Activated B cell treated with CpG ODN at 0.5 μM for 24 hours (primary cell): Measurements from ENCODE around the gene CTDSPL2. TPM values are rescaled to one million over a fixed set of nuclear protein-coding genes. Genes with fewer than 3 reads are reported as not detected.

Experiments used
- ATAC-seq: fragments of 200-7000 bp; cut with Tn5 transposase; one replicate; pipeline ENCODE4 v1.10.0; 2021; ENCODE audit warnings: low read depth, mild to moderate bottlenecking, moderate library complexity
- CTCF ChIA-PET: fragments of 350-600 bp; sonication (Branson Sonifier 250); formaldehyde crosslinking; loops from one replicate; lab custom pipeline; 2021; ENCODE audit warnings: antibody characterized with exemption; lab: Charles Lee
- POLR2A ChIA-PET: fragments of 350-600 bp; sonication (Branson Sonifier 250); formaldehyde crosslinking; loops from one replicate; lab custom pipeline; 2021; ENCODE audit warnings: antibody characterized with exemption; lab: Charles Lee
- DNase-seq: peaks from one replicate; pipeline ENCODE4 v3.0.0; 2022
- H3K27ac Mint-ChIP-seq: one replicate; pipeline ENCODE4 v1.8.0; 2020; ENCODE audit warnings: mixed read lengths
- H3K27me3 Mint-ChIP-seq: one replicate; pipeline ENCODE4 v1.8.0; 2021; ENCODE audit warnings: mixed read lengths
- H3K36me3 Mint-ChIP-seq: one replicate; pipeline ENCODE4 v1.8.0; 2021; ENCODE audit warnings: low read depth, mixed read lengths
- H3K4me1 Mint-ChIP-seq: one replicate; pipeline ENCODE4 v1.8.0; 2021; ENCODE audit warnings: mixed read lengths
- H3K4me3 Mint-ChIP-seq: one replicate; pipeline ENCODE4 v1.8.0; 2020; ENCODE audit warnings: mild to moderate bottlenecking, mixed read lengths
- H3K9me3 Mint-ChIP-seq: one replicate; pipeline ENCODE4 v1.8.0; 2020; ENCODE audit warnings: mixed read lengths
- CTCF ChIP-seq: fragments of 200-600 bp; IDR thresholded peaks from one replicate; pipeline ENCODE4 v1.8.0; 2022; ENCODE audit warnings: antibody characterized with exemption, mild to moderate bottlenecking
- intact Hi-C: fragments of 100-400 bp; cut with micrococcal nuclease; formaldehyde crosslinking; loops from one replicate; pipeline ENCODE4 v1.15.1; 2024
- total RNA-seq: library from RNA; stranded (reverse); gene quantifications from 2 replicates; pipeline ENCODE4 v1.2.3, GENCODE V29; 2022

Gene CTDSPL2
- total RNA-seq, 1 donor from 2014 or later = 46.8 TPM

DNA sequence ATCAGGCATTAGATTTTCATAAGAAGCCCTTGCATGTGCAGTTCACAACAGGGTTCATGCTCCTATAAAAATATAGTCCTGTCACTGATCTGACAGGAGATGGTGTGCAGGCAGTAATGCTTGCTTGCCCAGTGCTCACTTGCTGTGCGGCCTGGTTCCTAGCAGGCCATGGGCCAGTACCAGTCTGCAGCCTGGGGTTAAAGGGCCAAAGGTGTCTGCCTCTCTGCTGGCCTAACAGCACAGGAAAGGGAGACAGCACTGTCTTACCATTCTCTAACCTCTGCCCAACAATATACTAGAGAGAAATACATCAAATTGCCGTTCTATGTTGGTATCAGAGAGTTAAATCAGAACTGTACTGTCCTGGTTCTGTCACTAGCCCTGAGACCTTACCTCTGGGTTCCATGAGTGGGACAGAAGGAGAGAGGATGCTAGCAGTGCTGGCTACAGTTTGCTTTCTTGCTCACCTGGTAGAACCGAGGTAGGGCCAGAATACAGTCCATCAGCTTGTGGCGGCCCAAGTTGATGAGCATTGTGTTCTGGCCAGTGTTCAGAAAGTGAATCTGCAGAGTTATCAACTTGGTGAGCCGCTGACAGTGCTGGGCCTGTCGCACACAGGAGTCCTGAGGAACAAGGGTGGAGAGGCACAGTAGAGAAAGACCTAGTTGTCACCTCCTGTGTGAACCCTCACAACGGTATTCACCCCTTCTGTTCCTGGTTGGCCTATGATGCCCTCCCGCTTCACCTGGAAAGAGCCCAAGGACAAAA lies 138.1 kb downstream of the CTDSPL2 start:
- no peak for TF ChIP-seq CTCF
- Mint-ChIP-seq H3K4me1 (no peaks in the 10 kb centered on the region), H3K27me3 (no peaks in the 10 kb centered on the region), H3K9me3 (no peaks in the 10 kb centered on the region), H3K36me3 (peaks cover 84% of the 10 kb centered on the region), H3K27ac (no peak overlapping the region), H3K4me3 (no peak overlapping the region)
- DNase-seq (no peak), ATAC-seq (no peak)
- intact Hi-C loops = loop anchor here (2.0 kb wide), 1 partner anchor 15 kb away; no protein-coding TSS in a partner anchor
- POLR2A ChIA-PET = no interaction called here
- CTCF ChIA-PET = no interaction called here

DNA sequence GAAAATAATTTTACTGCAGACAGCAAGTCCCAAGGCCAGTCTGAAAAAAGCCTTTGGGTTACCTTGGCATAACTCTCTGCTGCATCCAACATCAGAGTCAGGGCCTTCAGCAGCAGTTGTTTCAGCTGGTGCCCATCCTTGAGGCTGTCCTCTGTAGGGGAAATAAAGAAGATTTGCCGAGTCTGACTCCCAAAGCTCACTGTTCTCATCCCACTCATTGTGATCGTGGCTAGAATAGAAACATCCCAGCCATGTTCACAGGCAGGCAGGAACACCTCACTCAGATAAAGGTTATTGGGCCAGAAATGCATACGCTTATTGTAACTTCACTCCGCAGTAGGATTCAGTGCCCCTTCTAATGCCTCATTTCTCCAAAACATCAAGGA lies 138.7 kb downstream of the CTDSPL2 start:
- Mint-ChIP-seq H3K9me3 (no peaks in the 10 kb centered on the region), H3K27ac (no peak overlapping the region), H3K27me3 (no peaks in the 10 kb centered on the region), H3K4me1 (no peaks in the 10 kb centered on the region), H3K4me3 (no peak overlapping the region), H3K36me3 (peaks cover 84% of the 10 kb centered on the region)
- no peak for TF ChIP-seq CTCF
- ChIA-PET POLR2A (interaction anchor here (0.8 kb wide), 1 partner anchor 11 kb away, joined by 3 read pairs; no protein-coding TSS in a partner anchor), CTCF (no interaction called here)
- DNase-seq = no peak
- no peak for ATAC-seq
- intact Hi-C loops = no loop called here

DNA sequence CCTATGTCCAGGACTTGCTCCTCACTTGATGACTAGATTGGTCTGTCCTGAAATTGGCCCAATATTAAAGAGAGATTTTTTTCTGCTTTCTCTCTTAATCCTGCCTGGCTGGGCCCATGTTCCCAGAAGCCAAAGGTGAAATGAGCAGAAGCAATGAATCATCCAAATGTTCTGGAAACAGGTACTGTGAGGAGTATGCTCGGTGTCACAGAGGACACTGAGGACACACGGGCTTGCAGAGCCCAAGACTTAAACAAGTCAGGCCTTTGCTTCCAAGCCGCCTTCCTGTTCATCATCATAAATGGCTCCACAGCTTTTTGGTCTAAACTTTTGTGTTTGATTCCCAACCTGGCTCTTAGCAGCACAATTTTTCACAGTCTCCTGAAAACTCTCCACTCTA lies 140.9 kb downstream of the CTDSPL2 start:
- intact Hi-C loops = no loop called here
- no peak for TF ChIP-seq CTCF
- H3K9me3 Mint-ChIP-seq = no peaks in the 10 kb centered on the region
- H3K36me3 Mint-ChIP-seq = peaks cover 79% of the 10 kb centered on the region
- no peak for ATAC-seq
- H3K27ac Mint-ChIP-seq = no peak overlapping the region
- H3K4me3 Mint-ChIP-seq = no peak overlapping the region
- no peak for DNase-seq
- ChIA-PET POLR2A (interaction anchor here (1.0 kb wide), 1 partner anchor 9 kb away, joined by 4 read pairs; no protein-coding TSS in a partner anchor), CTCF (interaction anchor here (1.4 to 2.4 kb wide), 2 partner anchors 10 to 15 kb away, joined by 5 to 11 read pairs; no protein-coding TSS in a partner anchor)
- H3K27me3 Mint-ChIP-seq = no peaks in the 10 kb centered on the region
- no peaks in the 10 kb centered on the region for H3K4me1 Mint-ChIP-seq

DNA sequence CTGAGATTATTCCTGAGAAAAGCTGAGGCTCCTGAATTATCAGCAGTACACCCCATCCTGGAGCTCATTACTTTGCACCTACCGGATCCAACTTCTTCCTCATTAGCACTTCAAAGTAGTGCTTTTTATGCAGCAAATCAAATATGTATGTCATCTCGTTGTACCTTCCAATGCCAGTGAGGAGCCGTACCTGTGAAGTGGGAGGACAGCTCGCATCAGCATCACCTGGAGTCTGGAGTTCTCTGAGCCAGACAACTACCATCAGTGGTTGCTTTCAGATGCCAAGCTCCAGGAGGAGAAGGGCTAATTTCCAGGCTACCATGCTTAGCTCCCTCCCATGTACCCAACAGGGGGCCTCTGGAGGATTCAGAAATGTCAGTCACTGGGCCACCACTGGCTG lies 141.9 kb downstream of the CTDSPL2 start:
- CTCF ChIA-PET = interaction anchor here (1.4 to 2.4 kb wide), 2 partner anchors 9 to 14 kb away, joined by 5 to 11 read pairs; no protein-coding TSS in a partner anchor
- POLR2A ChIA-PET = no interaction called here
- no peak for DNase-seq
- ATAC-seq = no peak
- intact Hi-C loops = no loop called here
- peaks cover 74% of the 10 kb centered on the region for H3K36me3 Mint-ChIP-seq
- no peak overlapping the region for H3K27ac Mint-ChIP-seq
- no peaks in the 10 kb centered on the region for H3K4me1 Mint-ChIP-seq
- H3K9me3 Mint-ChIP-seq = no peaks in the 10 kb centered on the region
- H3K27me3 Mint-ChIP-seq = no peaks in the 10 kb centered on the region
- H3K4me3 Mint-ChIP-seq = no peak overlapping the region
- no peak for TF ChIP-seq CTCF

- no peak for ATAC-seq
- ChIA-PET CTCF (interaction anchor here (2.4 kb wide), 1 partner anchor 8 kb away, joined by 11 read pairs; no protein-coding TSS in a partner anchor), POLR2A (interaction anchor here (0.6 kb wide), 1 partner anchor 630 kb away, joined by 3 read pairs; no protein-coding TSS in a partner anchor)
- no peak for TF ChIP-seq CTCF
- intact Hi-C loops = no loop called here
- Mint-ChIP-seq H3K4me1 (no peaks in the 10 kb centered on the region), H3K36me3 (peaks cover 73% of the 10 kb centered on the region), H3K27me3 (no peaks in the 10 kb centered on the region), H3K27ac (no peak overlapping the region), H3K4me3 (no peak overlapping the region), H3K9me3 (no peaks in the 10 kb centered on the region)
- no peak for DNase-seq
Measured at GRCh38 chr15:44570361-44570760, 142.9 kb downstream of the CTDSPL2 start.
